H9 (cell line): ENCODE measurements around the gene LSM3. TPM values are rescaled to one million over a fixed set of nuclear protein-coding genes. Genes with fewer than 3 reads are reported as not detected.

Experiments used
- DNase-seq: peaks from one replicate; pipeline ENCODE4 v3.0.0-alpha.2; 2017
- H2AFZ ChIP-seq: one replicate; pipeline ENCODE4 v1.6.1; 2013; ENCODE audit warnings: mild to moderate bottlenecking, low read length, control low read depth, moderate library complexity
- H2AK5ac ChIP-seq: 2 replicates; pipeline ENCODE4 v1.6.1; 2013; ENCODE audit warnings: low read length, control low read depth, mixed read lengths; ENCODE audit not compliant: insufficient read length
- H2BK120ac ChIP-seq: one replicate; pipeline ENCODE4 v1.6.1; 2013; ENCODE audit warnings: low read depth, mild to moderate bottlenecking, low read length, control low read depth, inconsistent platforms; ENCODE audit not compliant: poor library complexity, severe bottlenecking
- H2BK12ac ChIP-seq: 2 replicates; pipeline ENCODE4 v1.6.1; 2013; ENCODE audit warnings: low read length, control low read depth, mixed read lengths, low read depth; ENCODE audit not compliant: insufficient read length
- H2BK15ac ChIP-seq: 2 replicates; pipeline ENCODE4 v1.6.1; 2013; ENCODE audit warnings: low read depth, low read length, control low read depth
- H2BK20ac ChIP-seq: one replicate; pipeline ENCODE4 v1.6.1; 2013; ENCODE audit warnings: low read depth, mild to moderate bottlenecking, low read length, control low read depth, inconsistent platforms; ENCODE audit not compliant: poor library complexity, severe bottlenecking
- H2BK5ac ChIP-seq: 2 replicates; pipeline ENCODE4 v1.6.1; 2013; ENCODE audit warnings: low read length, control low read depth, mixed read lengths; ENCODE audit not compliant: insufficient read length
- H3K14ac ChIP-seq: 2 replicates; pipeline ENCODE4 v1.6.1; 2013; ENCODE audit warnings: low read length, control low read depth; ENCODE audit not compliant: insufficient read depth
- H3K18ac ChIP-seq: 2 replicates; pipeline ENCODE4 v1.6.1; 2013; ENCODE audit warnings: low read depth, mild to moderate bottlenecking, mixed read lengths, low read length, control low read depth; ENCODE audit not compliant: insufficient read length
- H3K23ac ChIP-seq: 2 replicates; pipeline ENCODE4 v1.6.1; 2013; ENCODE audit warnings: low read length, control low read depth, mixed read lengths, low read depth; ENCODE audit not compliant: insufficient read length
- H3K23me2 ChIP-seq: 2 replicates; pipeline ENCODE4 v1.6.1; 2013; ENCODE audit warnings: low read depth, mild to moderate bottlenecking, mixed read lengths, low read length, control low read depth; ENCODE audit not compliant: insufficient read length, poor library complexity, severe bottlenecking
- H3K27ac ChIP-seq: 2 replicates; pipeline ENCODE4 v1.5.1; 2013; ENCODE audit warnings: low read length, control low read depth, mixed read lengths, low read depth; ENCODE audit not compliant: insufficient read length
- H3K27me3 ChIP-seq: 2 replicates; pipeline ENCODE4 v1.6.1; 2013; ENCODE audit warnings: low read length, control low read depth, inconsistent platforms; ENCODE audit not compliant: insufficient read depth
- H3K4ac ChIP-seq: 2 replicates; pipeline ENCODE4 v1.6.1; 2013; ENCODE audit warnings: low read depth, mild to moderate bottlenecking, control low read depth, inconsistent platforms, low read length, moderate library complexity
- H3K4me1 ChIP-seq: 2 replicates; pipeline ENCODE4 v1.6.1; 2013; ENCODE audit warnings: low read length, control low read depth, inconsistent platforms; ENCODE audit not compliant: insufficient read depth
- H3K4me2 ChIP-seq: 2 replicates; pipeline ENCODE4 v1.6.1; 2013; ENCODE audit warnings: low read length, control low read depth, mixed read lengths; ENCODE audit not compliant: insufficient read length, insufficient read depth
- H3K56ac ChIP-seq: 2 replicates; pipeline ENCODE4 v1.6.1; 2013; ENCODE audit warnings: low read depth, mild to moderate bottlenecking, mixed read lengths, low read length, control low read depth; ENCODE audit not compliant: insufficient read length
- H3K79me1 ChIP-seq: 2 replicates; pipeline ENCODE4 v1.6.1; 2013; ENCODE audit warnings: low read depth, mild to moderate bottlenecking, moderate library complexity, low read length, control low read depth, inconsistent platforms; ENCODE audit not compliant: insufficient read depth, poor library complexity, severe bottlenecking
- H3K79me2 ChIP-seq: 2 replicates; pipeline ENCODE4 v1.6.1; 2013; ENCODE audit warnings: low read length, control low read depth, inconsistent platforms; ENCODE audit not compliant: insufficient read depth
- H3K9ac ChIP-seq: 2 replicates; pipeline ENCODE4 v1.6.1; 2013; ENCODE audit warnings: low read length, control low read depth, mixed read lengths; ENCODE audit not compliant: insufficient read length; ENCODE audit errors: extremely low read depth
- H3K9me3 ChIP-seq: one replicate; pipeline ENCODE4 v1.6.1; 2013; ENCODE audit warnings: low read depth, low read length, inconsistent platforms; ENCODE audit not compliant: control insufficient read depth
- H3T11ph ChIP-seq: one replicate; pipeline ENCODE4 v1.6.1; 2013; ENCODE audit warnings: mild to moderate bottlenecking, low read length, control low read depth, inconsistent platforms
- H4K20me1 ChIP-seq: one replicate; pipeline ENCODE4 v1.6.1; 2013; ENCODE audit not compliant: control insufficient read depth, insufficient read length, insufficient read depth
- H4K5ac ChIP-seq: 2 replicates; pipeline ENCODE4 v1.6.1; 2013; ENCODE audit warnings: low read depth, mild to moderate bottlenecking, mixed read lengths, low read length, control low read depth; ENCODE audit not compliant: insufficient read length
- H4K8ac ChIP-seq: replicated peaks from 2 replicates; pipeline ENCODE4 v1.6.1; 2013; ENCODE audit warnings: low read length, control low read depth, mixed read lengths, low read depth; ENCODE audit not compliant: insufficient read length
- H4K91ac ChIP-seq: 2 replicates; pipeline ENCODE4 v1.6.1; 2013; ENCODE audit warnings: low read depth, mild to moderate bottlenecking, moderate library complexity, mixed read lengths, low read length, control low read depth; ENCODE audit not compliant: insufficient read length
- H3K27ac Mint-ChIP-seq, 3 experiments: 2 replicates in 2 of 3; 3 replicates in 1 of 3; pipeline ENCODE4 v1.8.0; 2020 to 2021; ENCODE audit warnings: mixed read lengths in 3 of 3, mild to moderate bottlenecking in 1 of 3, moderate library complexity in 1 of 3
- H3K27me3 Mint-ChIP-seq: 2 replicates; pipeline ENCODE4 v1.8.0; 2021; ENCODE audit warnings: low read depth, mild to moderate bottlenecking, moderate library complexity, mixed read lengths
- H3K36me3 Mint-ChIP-seq, 3 experiments: 2 replicates in 2 of 3; 3 replicates in 1 of 3; pipeline ENCODE4 v1.8.0; 2020 to 2021; ENCODE audit warnings: low read depth in 3 of 3, mixed read lengths in 3 of 3; ENCODE audit not compliant: insufficient read depth in 1 of 3
- H3K4me1 Mint-ChIP-seq, 2 experiments: 2 replicates each; pipeline ENCODE4 v1.8.0; 2020; ENCODE audit warnings: mixed read lengths in 2 of 2
- H3K4me3 Mint-ChIP-seq, 2 experiments: 2 replicates in 1 of 2; 3 replicates in 1 of 2; pipeline ENCODE4 v1.8.0; 2020 to 2021; ENCODE audit warnings: mild to moderate bottlenecking in 2 of 2, mixed read lengths in 2 of 2, moderate library complexity in 1 of 2
- H3K9me3 Mint-ChIP-seq, 2 experiments: 2 replicates in 1 of 2; 3 replicates in 1 of 2; pipeline ENCODE4 v1.8.0; 2020; ENCODE audit warnings: mild to moderate bottlenecking in 2 of 2, mixed read lengths in 2 of 2, moderate library complexity in 1 of 2
- WGBS: extraction: QIAGEN DNeasy Blood & Tissue Kit; methylation state at CpG from one replicate; pipeline ENCODE4 v1.1.7; 2013; ENCODE audit warnings: missing lambda C conversion rate, low lambda C conversion rate, mixed read lengths; ENCODE audit not compliant: insufficient read length; ENCODE audit errors: extremely low coverage; 5-methylcytosine and 5-hydroxymethylcytosine counted together
- total RNA-seq: library from RNA; stranded (reverse); gene quantifications from 2 replicates; pipeline ENCODE4 v1.2.1, GENCODE V29; 2021
- TF ChIP-seq, protein P1 (sequence below): fragments of 200-600 bp; sonication (generic); conservative IDR thresholded peaks from 3 replicates; pipeline ENCODE4 v1.8.0; 2021; ENCODE audit warnings: antibody characterized with exemption, mild to moderate bottlenecking

Gene LSM3
- total RNA-seq, 1 experiment from 2014 or later, result 24.4 TPM

- Histone ChIP-seq H3K56ac (no peak overlapping the region), H2BK20ac (no peak overlapping the region), H3K9me3 (no peaks in the 10 kb centered on the region), H2BK5ac (no peak overlapping the region), H3K4me1 (no peaks in the 10 kb centered on the region), H2AFZ (no peak overlapping the region), H3K4ac (no peak overlapping the region), H2BK15ac (no peak overlapping the region), H4K5ac (no peak overlapping the region), H4K91ac (no peak overlapping the region), H3K23ac (no peak overlapping the region), H3K79me2 (no peaks in the 10 kb centered on the region), H2AK5ac (no peak overlapping the region), H3K79me1 (no peaks in the 10 kb centered on the region), H3K14ac (no peak overlapping the region), H2BK12ac (no peak overlapping the region), H4K20me1 (no peaks in the 10 kb centered on the region), H3K4me2 (no peak overlapping the region), H3K27ac (no peak overlapping the region), H3T11ph (no peak overlapping the region), H3K18ac (no peak overlapping the region), H2BK120ac (no peak overlapping the region), H3K9ac (no peak overlapping the region), H3K23me2 (no peaks in the 10 kb centered on the region), H3K27me3 (no peaks in the 10 kb centered on the region), H4K8ac (no peak overlapping the region)
- Mint-ChIP-seq H3K9me3 (peaks cover 29 to 30% of the 10 kb centered on the region in 2 experiments), H3K4me3 (no peak overlapping the region), H3K36me3 (peaks cover 1 to 20% (median 7%) of the 10 kb centered on the region in 3 experiments; a peak in 6 of 7 replicates), H3K27me3 (peaks cover 17% of the 10 kb centered on the region), H3K27ac (no peak overlapping the region), H3K4me1 (peaks cover 28 to 29% of the 10 kb centered on the region in 2 experiments)
- no peak for DNase-seq
- WGBS, result no CpG with 5 or more reads among the region's 3 CpGs
- TF ChIP-seq, protein P1, sequence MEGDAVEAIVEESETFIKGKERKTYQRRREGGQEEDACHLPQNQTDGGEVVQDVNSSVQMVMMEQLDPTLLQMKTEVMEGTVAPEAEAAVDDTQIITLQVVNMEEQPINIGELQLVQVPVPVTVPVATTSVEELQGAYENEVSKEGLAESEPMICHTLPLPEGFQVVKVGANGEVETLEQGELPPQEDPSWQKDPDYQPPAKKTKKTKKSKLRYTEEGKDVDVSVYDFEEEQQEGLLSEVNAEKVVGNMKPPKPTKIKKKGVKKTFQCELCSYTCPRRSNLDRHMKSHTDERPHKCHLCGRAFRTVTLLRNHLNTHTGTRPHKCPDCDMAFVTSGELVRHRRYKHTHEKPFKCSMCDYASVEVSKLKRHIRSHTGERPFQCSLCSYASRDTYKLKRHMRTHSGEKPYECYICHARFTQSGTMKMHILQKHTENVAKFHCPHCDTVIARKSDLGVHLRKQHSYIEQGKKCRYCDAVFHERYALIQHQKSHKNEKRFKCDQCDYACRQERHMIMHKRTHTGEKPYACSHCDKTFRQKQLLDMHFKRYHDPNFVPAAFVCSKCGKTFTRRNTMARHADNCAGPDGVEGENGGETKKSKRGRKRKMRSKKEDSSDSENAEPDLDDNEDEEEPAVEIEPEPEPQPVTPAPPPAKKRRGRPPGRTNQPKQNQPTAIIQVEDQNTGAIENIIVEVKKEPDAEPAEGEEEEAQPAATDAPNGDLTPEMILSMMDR, result no peak
These were observed 44.4 kb downstream of the LSM3 start for GRCh38 chr3:14222900-14223594.
